Nephron (organoid): ENCODE data around the gene B3GALT2.
A peak's percentile ranks its signal among the peaks of the same experiment; 100 is the strongest.
"Not testable (repeated sequence)": the region's sequence is repeated elsewhere in the genome, so short reads cannot be mapped to it uniquely, and the experiment has no call there.

Experiments used
- H3K27ac Mint-ChIP-seq, 3 experiments: 2 replicates each; pipeline ENCODE4 v1.8.0; 2020; ENCODE audit warnings: mixed read lengths in 3 of 3, mild to moderate bottlenecking in 2 of 3, moderate library complexity in 1 of 3
- H3K27me3 Mint-ChIP-seq: 2 replicates; pipeline ENCODE4 v1.8.0; 2021; ENCODE audit warnings: low read depth, mild to moderate bottlenecking, moderate library complexity, mixed read lengths
- H3K36me3 Mint-ChIP-seq: 2 replicates; pipeline ENCODE4 v1.8.0; 2020; ENCODE audit warnings: low read depth, mixed read lengths
- H3K4me1 Mint-ChIP-seq: 2 replicates; pipeline ENCODE4 v1.8.0; 2020; ENCODE audit warnings: mixed read lengths
- H3K4me3 Mint-ChIP-seq, 3 experiments: 2 replicates each; pipeline ENCODE4 v1.8.0; 2020; ENCODE audit warnings: mild to moderate bottlenecking in 3 of 3, mixed read lengths in 3 of 3, moderate library complexity in 2 of 3
- H3K9me3 Mint-ChIP-seq: 2 replicates; pipeline ENCODE4 v1.8.0; 2020; ENCODE audit warnings: mixed read lengths
- TF ChIP-seq, protein P1 (sequence below), 3 experiments: fragments of 200-600 bp; sonication (generic); IDR thresholded peaks; one replicate each; pipeline ENCODE4 v1.5.0; 2021; ENCODE audit warnings: antibody characterized with exemption in 3 of 3; ENCODE audit not compliant: unreplicated experiment in 3 of 3

B3GALT2 gene

DNA sequence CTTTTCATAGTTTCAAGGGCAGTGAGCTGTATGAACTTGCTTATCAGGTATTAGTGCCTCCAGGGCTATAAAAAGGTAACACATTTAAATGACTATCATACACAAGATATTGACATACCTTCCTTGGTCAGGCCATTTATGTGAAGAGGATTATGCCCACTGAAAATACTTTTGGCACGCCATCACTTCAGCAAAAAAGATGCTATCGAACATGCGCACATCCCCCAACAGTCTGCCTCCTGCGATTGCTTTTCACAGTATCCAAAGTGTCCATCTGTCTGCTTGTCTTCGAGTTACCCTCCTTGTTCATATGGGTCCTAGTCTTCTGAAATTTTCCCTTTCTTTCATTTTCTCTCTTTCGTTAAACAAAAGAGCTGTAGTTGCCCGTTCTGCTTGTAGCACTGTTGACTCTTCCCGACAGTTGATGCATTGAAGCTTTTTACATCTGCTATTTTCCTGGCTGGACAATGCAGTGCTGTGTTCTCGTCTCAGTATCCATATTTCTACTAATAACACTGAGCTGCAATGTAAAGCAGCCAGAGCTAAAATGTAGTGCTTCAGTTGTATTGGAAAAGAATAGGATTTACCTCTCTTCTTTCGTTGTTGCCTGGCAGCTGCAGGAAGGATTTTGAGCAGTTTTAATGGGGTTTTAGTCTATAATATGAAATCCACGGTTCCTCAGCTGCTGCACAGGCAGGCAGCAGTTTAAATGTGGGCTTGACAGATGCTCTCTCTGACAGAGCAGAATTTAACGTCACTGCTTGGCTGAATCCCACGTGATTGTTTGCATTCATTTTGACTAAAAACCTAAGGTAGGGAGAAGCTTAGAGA, at the start of gene B3GALT2:
Gene B3GALT2, minus strand, starts transcription at position 713 of the 831 bp plus-strand sequence. CDS start 5,051 bp downstream, outside the sequence.
- Mint-ChIP-seq H3K9me3 (peaks cover 4% of the 10 kb centered on the region), H3K4me3 (peak within 1 kb of the TSS; percentile 73 to 90 (median 86)), H3K27me3 (no peaks in the 10 kb centered on the region), H3K36me3 (peaks cover 12% of the 10 kb centered on the region), H3K4me1 (peaks cover 55% of the 10 kb centered on the region), H3K27ac (peak within 1 kb of the TSS; percentile 73 to 84 (median 79))
- TF ChIP-seq, protein P1, sequence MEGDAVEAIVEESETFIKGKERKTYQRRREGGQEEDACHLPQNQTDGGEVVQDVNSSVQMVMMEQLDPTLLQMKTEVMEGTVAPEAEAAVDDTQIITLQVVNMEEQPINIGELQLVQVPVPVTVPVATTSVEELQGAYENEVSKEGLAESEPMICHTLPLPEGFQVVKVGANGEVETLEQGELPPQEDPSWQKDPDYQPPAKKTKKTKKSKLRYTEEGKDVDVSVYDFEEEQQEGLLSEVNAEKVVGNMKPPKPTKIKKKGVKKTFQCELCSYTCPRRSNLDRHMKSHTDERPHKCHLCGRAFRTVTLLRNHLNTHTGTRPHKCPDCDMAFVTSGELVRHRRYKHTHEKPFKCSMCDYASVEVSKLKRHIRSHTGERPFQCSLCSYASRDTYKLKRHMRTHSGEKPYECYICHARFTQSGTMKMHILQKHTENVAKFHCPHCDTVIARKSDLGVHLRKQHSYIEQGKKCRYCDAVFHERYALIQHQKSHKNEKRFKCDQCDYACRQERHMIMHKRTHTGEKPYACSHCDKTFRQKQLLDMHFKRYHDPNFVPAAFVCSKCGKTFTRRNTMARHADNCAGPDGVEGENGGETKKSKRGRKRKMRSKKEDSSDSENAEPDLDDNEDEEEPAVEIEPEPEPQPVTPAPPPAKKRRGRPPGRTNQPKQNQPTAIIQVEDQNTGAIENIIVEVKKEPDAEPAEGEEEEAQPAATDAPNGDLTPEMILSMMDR (IDR thresholded peaks at IDR 0.05; ENCODE audit: unreplicated experiment in 3 of 3), result no peak

DNA sequence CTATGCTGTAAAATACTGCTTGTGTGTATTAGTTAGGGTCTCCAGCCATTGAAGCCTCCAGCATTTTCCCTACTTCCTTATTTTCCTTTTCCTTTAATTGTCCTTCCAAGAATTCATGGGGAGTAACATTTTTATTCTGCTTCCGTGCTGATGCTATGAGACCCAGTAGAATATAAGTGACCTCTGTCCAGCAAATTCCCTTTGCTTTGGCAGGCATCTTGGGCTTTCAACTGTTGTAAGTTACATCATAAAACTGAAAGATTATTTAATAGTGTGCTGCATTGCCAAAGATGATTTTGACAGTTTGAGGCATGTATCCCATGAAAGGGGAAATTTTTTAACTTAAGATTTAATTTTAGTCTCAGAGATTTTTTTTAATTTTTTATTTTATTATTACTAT, 48.1 kb upstream of the B3GALT2 start:
- Mint-ChIP-seq H3K27me3 (no peaks in the 10 kb centered on the region), H3K4me1 (no peaks in the 10 kb centered on the region), H3K4me3 (no peak overlapping the region), H3K36me3 (peaks cover 49% of the 10 kb centered on the region), H3K27ac (no peak overlapping the region), H3K9me3 (no peaks in the 10 kb centered on the region)
- TF ChIP-seq, protein P1 (IDR thresholded peaks at IDR 0.05; ENCODE audit: unreplicated experiment in 3 of 3), result no peak

DNA sequence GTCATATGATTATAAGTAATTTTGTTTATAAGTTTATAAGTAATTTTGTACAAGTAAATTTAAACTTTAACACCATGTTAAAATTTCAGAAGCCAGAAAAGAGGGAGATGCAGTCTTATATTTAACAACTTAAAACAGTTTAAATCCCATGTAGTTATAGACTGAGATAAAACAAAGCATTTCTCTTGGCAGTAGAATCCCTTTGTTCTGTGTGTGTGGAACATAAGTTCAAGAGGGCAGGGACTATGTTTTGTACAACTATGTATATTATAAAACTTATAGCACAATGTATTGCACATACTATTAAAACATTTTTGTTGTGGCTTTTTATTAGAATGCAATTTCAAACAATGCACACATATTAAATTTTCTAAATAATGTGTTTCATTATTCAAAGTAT, 44.7 kb upstream of the B3GALT2 start:
- not testable (repeated sequence) for H3K27me3 Mint-ChIP-seq, H3K4me3 Mint-ChIP-seq, H3K9me3 Mint-ChIP-seq, H3K27ac Mint-ChIP-seq, H3K4me1 Mint-ChIP-seq
- peaks cover 42% of the 10 kb centered on the region for H3K36me3 Mint-ChIP-seq

- TF ChIP-seq, protein P1 (IDR thresholded peaks at IDR 0.05; ENCODE audit: unreplicated experiment in 3 of 3), result no peak
- H3K27me3 Mint-ChIP-seq, result no peaks in the 10 kb centered on the region
- no peak overlapping the region for H3K27ac Mint-ChIP-seq
- H3K36me3 Mint-ChIP-seq, result peaks cover 44% of the 10 kb centered on the region
- no peaks in the 10 kb centered on the region for H3K4me1 Mint-ChIP-seq
- peaks cover 10% of the 10 kb centered on the region for H3K9me3 Mint-ChIP-seq
- H3K4me3 Mint-ChIP-seq, result no peak overlapping the region
These were observed 42.7 kb upstream of the B3GALT2 start for GRCh38 chr1:193229136-193229535.

- Mint-ChIP-seq H3K4me1 (no peaks in the 10 kb centered on the region), H3K27me3 (no peaks in the 10 kb centered on the region), H3K36me3 (peaks cover 71% of the 10 kb centered on the region), H3K27ac (peak overlapping the region; percentile 27 to 61 (median 59)), H3K9me3 (peaks cover 10% of the 10 kb centered on the region), H3K4me3 (no peak overlapping the region)
- TF ChIP-seq, protein P1 (IDR thresholded peaks at IDR 0.05; ENCODE audit: unreplicated experiment in 3 of 3), result no peak
These were observed 35.7 kb upstream of the B3GALT2 start for GRCh38 chr1:193222056-193222615.

DNA sequence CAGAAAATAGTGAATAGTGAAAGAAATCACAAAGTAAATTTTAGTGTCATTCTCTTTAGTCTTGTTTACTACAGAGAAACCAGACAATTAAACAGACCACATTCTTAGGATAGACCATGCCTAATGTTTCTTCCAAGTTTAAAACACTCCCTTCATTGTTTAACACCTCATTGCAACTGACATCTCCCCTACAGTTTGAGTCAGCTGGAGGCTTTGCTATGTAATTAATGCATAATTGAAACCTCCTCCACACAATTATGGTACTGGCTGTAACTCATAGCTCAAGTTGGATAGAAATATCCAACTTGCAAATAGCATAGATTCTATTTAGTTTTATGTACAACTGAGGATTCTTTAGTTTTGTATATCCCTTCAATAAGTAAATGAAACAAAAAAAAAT, 35.2 kb upstream of the B3GALT2 start:
- Mint-ChIP-seq H3K36me3 (peaks cover 71% of the 10 kb centered on the region), H3K27ac (peak overlapping the region; percentile 27 to 61 (median 59)), H3K4me1 (no peaks in the 10 kb centered on the region), H3K4me3 (no peak overlapping the region), H3K27me3 (no peaks in the 10 kb centered on the region), H3K9me3 (peaks cover 10% of the 10 kb centered on the region)
- TF ChIP-seq, protein P1 (IDR thresholded peaks at IDR 0.05; ENCODE audit: unreplicated experiment in 3 of 3), result no peak
